WTC11 (cell line): ENCODE data around the gene OR8G1.

Source experiments
- E2F4 ChIP-seq: sonication (generic); formaldehyde crosslinking; IDR thresholded peaks from 2 replicates; pipeline ENCODE4 v1.8.1; 2022; ENCODE audit warnings: low read depth, mild to moderate bottlenecking, moderate library complexity, missing genetic modification reagents, borderline replicate concordance
- ETV6 ChIP-seq: sonication (generic); formaldehyde crosslinking; IDR thresholded peaks from 2 replicates; pipeline ENCODE4 v1.8.1; 2022; ENCODE audit warnings: mild to moderate bottlenecking, missing genetic modification reagents
- FOXJ3 ChIP-seq: sonication (generic); formaldehyde crosslinking; IDR thresholded peaks from 2 replicates; pipeline ENCODE4 v1.9.0; 2021; ENCODE audit warnings: missing genetic modification reagents, mild to moderate bottlenecking, borderline replicate concordance
- IRF1 ChIP-seq: sonication (generic); formaldehyde crosslinking; IDR thresholded peaks from 2 replicates; pipeline ENCODE4 v1.8.0; 2023; ENCODE audit warnings: missing genetic modification reagents
- MYBL2 ChIP-seq: sonication (generic); formaldehyde crosslinking; IDR thresholded peaks from 2 replicates; pipeline ENCODE4 v1.8.1; 2023; ENCODE audit warnings: mild to moderate bottlenecking, moderate library complexity, missing genetic modification reagents
- ZNF281 ChIP-seq: sonication (generic); formaldehyde crosslinking; IDR thresholded peaks from 2 replicates; pipeline ENCODE4 v1.8.0; 2023; ENCODE audit warnings: mild to moderate bottlenecking, missing genetic modification reagents
- TF ChIP-seq, protein P1 (sequence below): fragments of 200-600 bp; IDR thresholded peaks from 2 replicates; pipeline ENCODE4 v1.8.0; 2022; ENCODE audit warnings: antibody characterized with exemption
- TF ChIP-seq, protein P2 (sequence below): sonication (generic); formaldehyde crosslinking; IDR thresholded peaks from 2 replicates; pipeline ENCODE4 v1.8.1; 2023; ENCODE audit warnings: mild to moderate bottlenecking, missing genetic modification reagents, moderate library complexity

GRCh38 chr11:124301548-124301947 is 60.7 kb downstream of the OR8G1 start:
- TF ChIP-seq, protein P1, sequence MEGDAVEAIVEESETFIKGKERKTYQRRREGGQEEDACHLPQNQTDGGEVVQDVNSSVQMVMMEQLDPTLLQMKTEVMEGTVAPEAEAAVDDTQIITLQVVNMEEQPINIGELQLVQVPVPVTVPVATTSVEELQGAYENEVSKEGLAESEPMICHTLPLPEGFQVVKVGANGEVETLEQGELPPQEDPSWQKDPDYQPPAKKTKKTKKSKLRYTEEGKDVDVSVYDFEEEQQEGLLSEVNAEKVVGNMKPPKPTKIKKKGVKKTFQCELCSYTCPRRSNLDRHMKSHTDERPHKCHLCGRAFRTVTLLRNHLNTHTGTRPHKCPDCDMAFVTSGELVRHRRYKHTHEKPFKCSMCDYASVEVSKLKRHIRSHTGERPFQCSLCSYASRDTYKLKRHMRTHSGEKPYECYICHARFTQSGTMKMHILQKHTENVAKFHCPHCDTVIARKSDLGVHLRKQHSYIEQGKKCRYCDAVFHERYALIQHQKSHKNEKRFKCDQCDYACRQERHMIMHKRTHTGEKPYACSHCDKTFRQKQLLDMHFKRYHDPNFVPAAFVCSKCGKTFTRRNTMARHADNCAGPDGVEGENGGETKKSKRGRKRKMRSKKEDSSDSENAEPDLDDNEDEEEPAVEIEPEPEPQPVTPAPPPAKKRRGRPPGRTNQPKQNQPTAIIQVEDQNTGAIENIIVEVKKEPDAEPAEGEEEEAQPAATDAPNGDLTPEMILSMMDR, result no peak
- TF ChIP-seq ETV6 (CRISPR knock-in tag), result no peak
- no peak for TF ChIP-seq FOXJ3
- TF ChIP-seq IRF1 (CRISPR knock-in tag), result no peak
- TF ChIP-seq, protein P2, sequence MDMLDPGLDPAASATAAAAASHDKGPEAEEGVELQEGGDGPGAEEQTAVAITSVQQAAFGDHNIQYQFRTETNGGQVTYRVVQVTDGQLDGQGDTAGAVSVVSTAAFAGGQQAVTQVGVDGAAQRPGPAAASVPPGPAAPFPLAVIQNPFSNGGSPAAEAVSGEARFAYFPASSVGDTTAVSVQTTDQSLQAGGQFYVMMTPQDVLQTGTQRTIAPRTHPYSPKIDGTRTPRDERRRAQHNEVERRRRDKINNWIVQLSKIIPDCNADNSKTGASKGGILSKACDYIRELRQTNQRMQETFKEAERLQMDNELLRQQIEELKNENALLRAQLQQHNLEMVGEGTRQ (CRISPR knock-in tag), result no peak
- no peak for TF ChIP-seq E2F4 (CRISPR knock-in tag)
- TF ChIP-seq MYBL2 (CRISPR knock-in tag), result no peak
- TF ChIP-seq ZNF281 (CRISPR knock-in tag), result no peak
